Measurements from ENCODE around the gene PGM3.

PGM3 gene

GRCh38 chr6:83192871-83193746 is at the start of gene PGM3, which contains the start of gene RWDD2A:
TSS of gene PGM3 (minus strand) at chr6:83193265. CDS start at chr6:83191012, 2,253 bp downstream.
TSS of gene RWDD2A (plus strand) at chr6:83193357. CDS start at chr6:83194452, 1,095 bp downstream.
- Histone ChIP-seq H3K4me1 (peaks cover 7% of the 10 kb centered on the region; the same call in 1 of the 2 replicates), H3K27me3 (no peaks in the 10 kb centered on the region), H4K20me1 (no peaks in the 10 kb centered on the region), H3K27ac (peak within 1 kb of the TSS; percentile 78), H3K36me3 (no peaks in the 10 kb centered on the region), H3K4me3 (peak within 1 kb of the TSS; percentile 79), H3K9me3 (no peaks in the 10 kb centered on the region), H3K9ac (peak within 1 kb of the TSS; percentile 83), H3K4me2 (peak within 1 kb of the TSS; percentile 85)
- TF ChIP-seq Cebpa-rat (IDR thresholded peaks at IDR 0.05), result no peak

- no peak overlapping the region for H3K27ac ChIP-seq
- H4K20me1 ChIP-seq, result no peaks in the 10 kb centered on the region
- H3K27me3 ChIP-seq, result no peaks in the 10 kb centered on the region
- no peak for TF ChIP-seq Cebpa-rat (IDR thresholded peaks at IDR 0.05)
- H3K9me3 ChIP-seq, result no peaks in the 10 kb centered on the region
- H3K4me3 ChIP-seq, result no peak overlapping the region
- no peak overlapping the region for H3K4me2 ChIP-seq
- no peaks in the 10 kb centered on the region for H3K4me1 ChIP-seq
- no peaks in the 10 kb centered on the region for H3K36me3 ChIP-seq
- H3K9ac ChIP-seq, result no peak overlapping the region
These were observed 38.1 kb upstream of the PGM3 start for GRCh38 chr6:83231146-83231545.

- no peaks in the 10 kb centered on the region for H3K36me3 ChIP-seq
- H3K4me2 ChIP-seq, result no peak overlapping the region
- no peak overlapping the region for H3K4me3 ChIP-seq
- no peak overlapping the region for H3K27ac ChIP-seq
- TF ChIP-seq Cebpa-rat (IDR thresholded peaks at IDR 0.05), result no peak
- H3K4me1 ChIP-seq, result no peaks in the 10 kb centered on the region
- H3K9ac ChIP-seq, result no peak overlapping the region
- H3K9me3 ChIP-seq, result no peaks in the 10 kb centered on the region
- no peaks in the 10 kb centered on the region for H3K27me3 ChIP-seq
- no peaks in the 10 kb centered on the region for H4K20me1 ChIP-seq
These were observed 33.5 kb upstream of the PGM3 start for GRCh38 chr6:83226517-83226916.

GRCh38 chr6:83221889-83222479 is 28.9 kb upstream of the PGM3 start:
- Histone ChIP-seq H3K4me3 (no peak overlapping the region), H3K9me3 (no peaks in the 10 kb centered on the region), H3K36me3 (no peaks in the 10 kb centered on the region), H3K4me1 (no peaks in the 10 kb centered on the region), H4K20me1 (no peaks in the 10 kb centered on the region), H3K27ac (no peak overlapping the region), H3K9ac (no peak overlapping the region), H3K4me2 (no peak overlapping the region), H3K27me3 (no peaks in the 10 kb centered on the region)
- no peak for TF ChIP-seq Cebpa-rat (IDR thresholded peaks at IDR 0.05)

GRCh38 chr6:83221276-83221675 is 28.2 kb upstream of the PGM3 start:
- Histone ChIP-seq H4K20me1 (no peaks in the 10 kb centered on the region), H3K9me3 (no peaks in the 10 kb centered on the region), H3K9ac (no peak overlapping the region), H3K4me3 (no peak overlapping the region), H3K27me3 (no peaks in the 10 kb centered on the region), H3K4me1 (no peaks in the 10 kb centered on the region), H3K36me3 (no peaks in the 10 kb centered on the region), H3K27ac (no peak overlapping the region), H3K4me2 (no peak overlapping the region)
- no peak for TF ChIP-seq Cebpa-rat (IDR thresholded peaks at IDR 0.05)

GRCh38 chr6:83220121-83220520 is 27.1 kb upstream of the PGM3 start:
- Histone ChIP-seq H4K20me1 (no peaks in the 10 kb centered on the region), H3K36me3 (no peaks in the 10 kb centered on the region), H3K27ac (no peak overlapping the region), H3K4me2 (no peak overlapping the region), H3K27me3 (no peaks in the 10 kb centered on the region), H3K9me3 (no peaks in the 10 kb centered on the region), H3K9ac (no peak overlapping the region), H3K4me3 (no peak overlapping the region), H3K4me1 (no peaks in the 10 kb centered on the region)
- no peak for TF ChIP-seq Cebpa-rat (IDR thresholded peaks at IDR 0.05)

GRCh38 chr6:83218646-83219045 is 25.6 kb upstream of the PGM3 start:
- no peaks in the 10 kb centered on the region for H3K9me3 ChIP-seq
- no peak overlapping the region for H3K9ac ChIP-seq
- H3K27me3 ChIP-seq, result no peaks in the 10 kb centered on the region
- no peak for TF ChIP-seq Cebpa-rat (IDR thresholded peaks at IDR 0.05)
- no peaks in the 10 kb centered on the region for H4K20me1 ChIP-seq
- no peak overlapping the region for H3K27ac ChIP-seq
- no peak overlapping the region for H3K4me2 ChIP-seq
- no peaks in the 10 kb centered on the region for H3K36me3 ChIP-seq
- H3K4me1 ChIP-seq, result no peaks in the 10 kb centered on the region
- no peak overlapping the region for H3K4me3 ChIP-seq

GRCh38 chr6:83216806-83217205 is 23.7 kb upstream of the PGM3 start:
- Histone ChIP-seq H3K9me3 (no peaks in the 10 kb centered on the region), H3K9ac (no peak overlapping the region), H3K4me1 (no peaks in the 10 kb centered on the region), H4K20me1 (no peaks in the 10 kb centered on the region), H3K4me3 (no peak overlapping the region), H3K36me3 (no peaks in the 10 kb centered on the region), H3K4me2 (no peak overlapping the region), H3K27ac (no peak overlapping the region), H3K27me3 (no peaks in the 10 kb centered on the region)
- TF ChIP-seq Cebpa-rat (IDR thresholded peaks at IDR 0.05), result no peak

GRCh38 chr6:83215131-83216047 is 22.3 kb upstream of the PGM3 start:
- no peak overlapping the region for H3K4me2 ChIP-seq
- H3K27me3 ChIP-seq, result no peaks in the 10 kb centered on the region
- no peak overlapping the region for H3K9ac ChIP-seq
- H3K4me1 ChIP-seq, result no peaks in the 10 kb centered on the region
- H4K20me1 ChIP-seq, result no peaks in the 10 kb centered on the region
- no peaks in the 10 kb centered on the region for H3K36me3 ChIP-seq
- no peak overlapping the region for H3K27ac ChIP-seq
- no peaks in the 10 kb centered on the region for H3K9me3 ChIP-seq
- TF ChIP-seq Cebpa-rat (IDR thresholded peaks at IDR 0.05), result no peak
- no peak overlapping the region for H3K4me3 ChIP-seq
